ENCODE data around the gene HPGD.
"Not testable (repeated sequence)": the region's sequence is repeated elsewhere in the genome, so short reads cannot be mapped to it uniquely, and the experiment has no call there.

Gene HPGD

DNA sequence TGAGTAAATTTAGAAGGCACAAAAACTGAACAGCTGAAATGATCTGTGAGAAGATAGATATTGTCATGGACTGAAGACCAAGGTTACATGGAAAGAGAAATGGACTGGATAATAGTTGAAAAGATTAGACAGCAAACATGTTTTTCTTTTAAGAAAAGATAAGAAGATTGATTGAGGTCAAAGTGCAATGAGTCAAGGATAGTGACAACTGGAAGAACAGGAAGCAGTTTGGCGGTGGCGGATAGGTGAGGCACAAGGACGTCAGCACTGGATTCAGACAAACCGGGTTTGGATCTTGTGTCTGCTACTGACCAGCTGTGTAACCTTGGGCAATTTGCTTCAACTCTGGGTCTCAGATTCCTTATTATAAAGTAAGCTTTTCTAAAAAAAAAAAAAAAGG is 2.0 kb upstream of the HPGD start:
- no peak for ATAC-seq

DNA sequence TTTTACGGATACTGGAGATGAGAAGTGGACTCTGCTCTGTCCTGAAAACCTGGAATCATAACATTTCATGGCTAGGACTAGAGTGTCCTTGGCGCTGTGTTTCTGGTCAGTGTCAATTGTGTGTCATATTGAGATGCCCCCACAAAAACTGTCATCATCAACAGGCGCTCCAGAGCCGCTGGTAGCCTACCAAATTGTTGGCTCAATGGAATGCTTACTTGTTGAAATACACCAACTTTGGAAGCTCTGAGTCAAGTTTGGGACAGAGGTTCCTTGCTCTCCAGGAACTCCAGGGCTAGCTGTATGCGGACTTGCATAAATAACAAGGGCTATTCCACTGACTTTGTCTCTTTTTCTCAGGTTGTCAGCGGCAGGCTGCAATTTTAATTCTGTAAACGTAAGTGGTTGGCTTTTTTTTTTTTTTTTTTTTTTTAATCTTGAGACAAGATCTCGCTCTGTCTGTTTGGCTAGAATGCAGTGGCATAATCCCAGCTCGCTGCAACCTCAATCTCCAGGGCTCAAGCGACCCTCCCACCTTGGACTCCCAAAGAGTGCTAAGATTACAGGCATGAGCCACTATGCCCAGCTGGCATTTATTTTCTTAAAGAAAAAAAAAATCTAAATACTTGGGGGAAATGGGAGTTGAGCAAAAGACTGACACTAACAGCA is 871 bp upstream of the HPGD start:
- no peak for ATAC-seq

DNA sequence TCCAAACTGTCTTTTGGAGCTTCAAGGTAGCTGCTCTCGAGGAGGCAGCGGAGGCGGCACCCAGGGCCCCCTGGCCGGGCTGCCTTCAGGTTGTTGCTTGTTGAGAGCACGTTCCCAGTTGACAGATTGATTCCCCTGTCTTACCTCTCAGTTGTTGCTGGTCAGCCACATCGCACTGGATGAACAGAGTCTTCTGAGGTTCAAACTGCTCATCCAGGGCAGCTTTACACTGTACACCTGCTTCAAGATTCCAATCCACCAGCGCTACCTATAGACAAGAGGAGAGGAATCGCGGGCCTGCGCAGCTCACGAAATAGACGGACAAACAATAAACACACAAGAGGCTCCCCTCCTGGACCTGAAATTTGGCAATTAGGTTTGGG is 497 bp downstream of the HPGD start:
- peak in 1 of 2 donors; percentile 5 for ATAC-seq

DNA sequence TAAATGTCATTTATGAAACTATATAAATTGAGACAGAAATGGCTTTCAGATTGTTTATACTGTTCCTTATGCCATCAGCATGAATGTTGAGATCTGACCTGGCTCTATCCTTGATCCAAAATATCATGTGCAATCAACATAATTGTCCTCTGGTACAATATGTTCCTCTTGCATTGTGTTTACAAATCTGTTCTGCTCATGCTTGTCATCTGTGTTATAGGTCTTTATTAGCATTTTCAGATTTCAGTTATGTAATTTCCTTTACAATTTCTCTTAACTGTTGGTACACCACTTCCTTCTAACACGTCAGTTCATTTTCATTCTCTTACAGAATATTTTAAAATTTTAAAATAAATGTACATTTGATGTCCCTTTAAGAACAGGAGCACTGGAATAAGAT is 1.6 kb downstream of the HPGD start:
- no peak for ATAC-seq

DNA sequence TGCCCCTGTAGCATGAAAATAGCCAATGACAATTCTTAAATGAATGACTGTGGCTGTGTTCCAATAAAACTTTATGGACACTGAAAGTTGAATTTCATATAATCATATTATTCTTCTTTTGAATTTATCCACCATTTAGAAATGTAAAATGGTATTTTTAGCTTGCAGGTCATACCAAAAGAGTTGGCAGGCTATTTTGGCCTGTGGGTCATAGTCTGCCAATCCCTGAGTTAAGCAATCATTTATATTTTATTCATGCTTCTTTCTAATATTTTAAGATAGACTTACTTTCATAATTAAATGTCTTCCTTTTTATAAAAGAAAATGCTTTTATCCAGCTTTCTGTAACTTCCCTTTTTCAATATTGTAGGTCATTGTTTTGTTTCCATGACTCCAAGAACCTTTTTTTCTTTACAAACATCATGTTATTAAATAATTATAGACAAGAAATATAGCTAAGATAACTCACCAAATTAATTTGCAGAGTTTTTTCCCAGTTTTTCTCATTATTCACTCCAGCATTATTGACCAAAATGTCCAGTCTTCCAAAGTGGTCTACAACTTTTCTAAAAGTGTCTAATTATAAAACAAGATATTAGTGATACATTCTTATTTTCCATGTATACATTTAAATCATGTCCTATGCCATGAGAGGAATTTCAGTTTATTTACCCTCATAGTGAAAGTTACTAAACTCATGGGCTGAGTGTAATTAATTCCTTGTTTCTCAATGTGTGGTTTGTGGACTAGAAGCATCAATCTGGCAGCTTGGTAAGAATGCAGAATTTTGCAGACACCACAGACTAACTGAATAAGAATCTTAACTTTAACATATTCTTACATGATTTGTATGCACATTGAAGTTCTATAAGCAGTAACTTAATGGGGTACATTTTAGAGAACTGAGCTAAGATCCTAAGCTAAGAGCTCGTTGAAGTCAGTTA is 4.5 kb downstream of the HPGD start:
- no peak for ATAC-seq

DNA sequence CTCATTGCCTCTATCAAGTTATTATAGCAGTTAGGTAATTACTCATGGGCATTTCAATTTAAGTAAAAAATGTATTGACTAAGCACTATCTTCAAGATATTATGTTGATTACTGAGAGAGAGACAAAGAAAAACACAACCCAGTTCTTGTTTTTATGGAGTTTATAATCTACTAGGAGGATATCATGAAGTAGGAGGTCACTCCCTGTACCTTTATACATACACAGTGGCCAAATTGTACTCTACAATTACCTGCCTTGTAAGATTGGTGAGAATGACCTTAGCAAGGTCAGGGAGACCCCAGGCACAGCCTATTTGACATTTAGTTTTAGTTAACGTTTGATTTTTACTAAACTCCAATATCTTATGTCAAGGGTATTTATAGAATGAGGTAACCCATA is 5.5 kb downstream of the HPGD start:
- no peak for ATAC-seq

DNA sequence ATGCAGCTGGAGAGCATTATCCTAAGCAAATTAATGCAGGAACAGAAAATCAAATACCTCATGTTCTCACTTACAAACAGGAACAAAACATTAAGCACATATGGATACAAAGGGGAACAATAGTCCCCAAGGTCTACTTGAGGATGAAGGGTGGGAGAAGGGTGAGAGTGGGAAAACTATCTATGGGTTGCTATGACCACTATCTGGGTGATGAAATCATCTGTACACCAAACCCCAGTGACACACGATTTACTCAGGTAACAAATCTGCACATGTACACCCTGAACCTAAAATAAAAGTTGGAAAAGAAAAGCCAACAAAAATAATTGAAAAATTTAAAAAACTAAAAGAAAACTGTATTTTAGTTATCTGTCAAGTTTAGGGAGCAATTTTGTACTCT is 5.9 kb downstream of the HPGD start:
- ATAC-seq = no peak

DNA sequence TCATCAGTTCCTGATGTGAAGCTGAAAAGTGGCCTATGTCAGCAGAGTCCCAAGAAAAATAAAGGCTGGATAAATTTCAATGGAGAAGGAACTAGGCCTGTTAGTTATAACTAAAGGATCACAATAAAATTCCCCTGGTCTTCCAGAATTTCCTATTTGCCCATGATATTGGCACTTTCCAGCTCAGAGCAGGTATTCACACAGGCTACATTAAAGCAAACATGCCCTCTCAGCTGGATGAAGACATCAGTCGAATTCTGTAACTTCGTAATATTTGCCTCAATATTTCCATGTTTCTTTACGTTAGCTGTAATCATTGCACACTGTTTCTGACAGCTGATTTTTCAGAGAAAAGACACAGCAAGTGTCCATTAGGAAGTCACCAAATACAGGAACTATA is 9.5 kb downstream of the HPGD start:
- no peak for ATAC-seq

DNA sequence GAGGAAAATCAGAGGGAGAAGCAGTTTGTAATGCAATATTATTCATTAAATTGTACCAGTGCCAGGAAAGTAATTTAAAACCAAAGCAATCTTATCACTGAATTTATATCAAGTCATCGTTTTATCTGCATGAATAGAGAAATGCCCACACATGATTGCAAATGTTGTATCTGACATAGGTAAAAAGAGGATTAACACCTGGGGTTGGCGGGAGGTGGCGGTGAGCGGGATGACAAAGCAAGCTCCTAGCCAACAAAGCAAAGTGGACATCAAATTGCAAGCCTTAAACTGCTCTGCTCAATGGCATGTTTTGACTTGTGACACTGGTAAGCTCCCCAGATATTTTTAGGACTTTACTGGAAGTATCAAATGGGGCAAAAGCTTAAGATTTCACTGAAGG is 16.4 kb downstream of the HPGD start:
- ATAC-seq = no peak

DNA sequence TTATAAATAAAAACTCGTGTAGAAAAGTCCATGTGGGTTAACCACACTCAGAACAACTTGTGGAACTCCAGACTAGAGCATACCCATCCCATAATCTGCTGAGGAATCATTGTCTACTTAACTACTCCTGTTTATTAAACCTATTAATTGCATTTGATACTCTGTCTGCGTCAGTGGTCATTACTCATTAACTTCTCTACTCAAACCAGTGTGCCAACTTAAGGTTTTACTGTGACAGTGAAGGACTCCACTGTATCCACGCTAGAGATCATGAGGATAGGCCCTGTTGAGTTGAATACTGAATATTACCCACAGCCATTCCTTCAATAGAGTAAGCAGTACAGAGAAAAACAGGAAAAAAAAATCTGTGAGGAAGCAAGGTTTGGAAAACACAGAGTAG is 17.3 kb downstream of the HPGD start:
- ATAC-seq = no peak

DNA sequence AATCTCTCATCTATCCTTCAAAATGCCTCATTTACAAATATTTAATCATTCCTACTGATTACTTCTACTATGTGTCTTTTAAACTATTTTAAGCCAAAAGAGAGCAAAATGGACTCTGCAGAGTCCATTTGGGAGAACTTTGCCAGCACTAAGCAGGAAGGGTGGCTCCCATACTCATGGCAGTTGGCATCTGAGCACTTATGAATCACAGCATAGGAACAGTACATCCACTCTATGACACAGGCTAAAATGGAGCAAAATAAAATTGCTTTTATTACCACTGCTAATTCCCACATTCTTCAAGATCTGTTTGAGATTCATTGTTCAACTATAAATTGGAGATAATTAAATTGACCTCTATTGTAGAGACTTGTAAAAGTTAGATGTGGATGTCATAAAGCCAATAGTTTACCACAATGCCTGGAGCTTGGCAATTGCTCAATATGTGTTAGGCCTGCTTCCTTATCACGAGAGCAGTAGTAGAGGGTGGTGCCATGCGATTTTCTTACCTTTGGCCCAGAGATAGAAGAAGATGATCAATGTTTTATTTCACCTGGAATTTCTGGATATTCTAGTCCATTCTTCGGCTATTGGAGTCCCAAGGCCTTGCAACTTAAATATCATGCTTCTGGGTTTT is 19.1 kb downstream of the HPGD start:
- no peak for ATAC-seq

DNA sequence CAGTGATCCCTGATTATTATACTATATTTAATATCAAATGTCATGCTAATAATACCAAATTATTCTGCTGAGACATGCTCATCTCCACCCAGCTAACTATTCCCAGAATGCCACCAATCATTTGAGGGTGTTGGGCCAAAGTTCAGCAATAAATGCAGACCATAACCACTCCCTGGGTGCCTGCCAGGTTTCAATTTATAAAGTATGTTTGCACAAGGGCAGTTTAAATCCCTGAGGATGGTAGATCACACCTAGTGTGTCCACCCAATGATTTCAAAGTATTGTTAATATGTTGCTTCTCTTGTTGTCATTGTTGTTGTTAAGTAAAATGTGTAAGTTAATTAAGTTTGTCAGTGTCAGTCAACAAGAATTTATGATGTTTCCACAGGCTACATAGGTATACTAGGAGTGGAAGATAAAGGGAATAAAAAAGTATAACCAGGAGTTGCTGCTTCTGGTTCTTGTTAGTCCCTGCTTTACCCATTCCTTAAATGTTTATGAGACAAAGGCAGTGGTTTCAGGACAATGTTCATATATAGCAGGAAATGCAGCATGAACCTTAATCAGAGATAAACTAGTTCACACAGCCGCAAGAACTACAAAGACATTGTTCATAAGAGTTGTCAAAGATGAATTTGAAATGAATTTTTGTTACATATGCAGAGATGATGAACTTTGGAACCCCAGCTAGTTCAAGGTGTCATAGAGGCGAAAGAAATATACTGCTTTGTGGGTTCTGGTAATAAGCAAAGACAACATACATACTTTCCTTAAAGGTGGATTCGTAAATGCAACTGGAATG is 25.5 kb downstream of the HPGD start:
- no peak for ATAC-seq

DNA sequence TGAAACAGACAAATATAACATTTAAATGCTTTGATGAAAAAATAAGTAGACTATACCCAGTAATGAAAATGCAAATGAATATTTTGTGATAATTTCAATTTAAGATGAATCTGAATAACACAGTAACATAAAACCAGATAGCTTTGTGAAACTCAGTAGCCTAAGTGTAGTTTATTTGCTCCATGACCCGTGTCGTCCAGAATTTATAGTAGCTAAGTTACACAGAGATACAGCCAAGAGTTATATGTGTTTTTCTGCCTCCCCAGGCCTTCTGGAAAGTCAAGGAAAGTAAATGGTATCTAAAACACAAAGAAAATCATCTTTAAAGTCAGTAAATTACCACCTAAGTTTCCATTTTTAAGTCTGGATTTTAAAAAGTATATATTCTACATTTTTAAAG is 26.7 kb downstream of the HPGD start:
- ATAC-seq = no peak

DNA sequence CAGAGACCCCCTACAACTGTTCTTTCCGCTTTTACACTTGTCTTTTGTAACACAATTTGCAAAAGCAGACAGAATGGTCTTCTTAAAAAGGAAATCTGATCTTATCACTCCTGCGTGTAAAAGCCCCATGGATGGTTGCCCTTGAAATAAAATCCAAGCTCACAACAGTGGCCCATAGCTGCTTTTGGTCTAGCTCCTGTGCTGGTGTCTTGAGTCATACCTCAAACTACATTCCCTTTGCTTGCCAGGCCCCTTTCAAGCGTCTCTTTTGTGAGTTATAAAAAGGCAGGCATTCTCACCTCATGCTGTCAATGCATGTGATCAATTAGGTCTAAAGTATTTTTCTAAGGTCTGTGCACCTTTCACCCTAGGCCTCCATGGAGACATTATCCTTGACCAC is 27.6 kb downstream of the HPGD start:
- ATAC-seq = no peak

DNA sequence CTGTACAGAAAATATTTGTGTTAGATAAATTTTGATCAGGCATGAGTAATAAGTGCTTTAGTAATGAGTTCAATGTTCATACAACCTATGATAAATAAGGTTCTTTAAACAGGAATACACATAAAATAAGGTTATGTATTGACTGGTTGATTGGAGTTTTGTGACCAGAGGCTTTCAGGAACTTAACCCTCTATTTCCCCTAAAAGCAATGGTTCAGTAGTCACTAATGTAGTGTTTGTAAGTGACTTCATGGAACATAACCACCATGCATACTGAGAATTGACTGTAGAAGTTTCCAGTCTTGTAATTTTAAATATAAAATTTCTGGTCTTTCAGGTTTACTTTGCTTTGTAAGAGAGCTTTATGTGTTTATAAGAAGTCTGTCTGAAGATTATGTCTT is 28.1 kb downstream of the HPGD start:
- peak in 1 of 2 donors; percentile 60 for ATAC-seq

DNA sequence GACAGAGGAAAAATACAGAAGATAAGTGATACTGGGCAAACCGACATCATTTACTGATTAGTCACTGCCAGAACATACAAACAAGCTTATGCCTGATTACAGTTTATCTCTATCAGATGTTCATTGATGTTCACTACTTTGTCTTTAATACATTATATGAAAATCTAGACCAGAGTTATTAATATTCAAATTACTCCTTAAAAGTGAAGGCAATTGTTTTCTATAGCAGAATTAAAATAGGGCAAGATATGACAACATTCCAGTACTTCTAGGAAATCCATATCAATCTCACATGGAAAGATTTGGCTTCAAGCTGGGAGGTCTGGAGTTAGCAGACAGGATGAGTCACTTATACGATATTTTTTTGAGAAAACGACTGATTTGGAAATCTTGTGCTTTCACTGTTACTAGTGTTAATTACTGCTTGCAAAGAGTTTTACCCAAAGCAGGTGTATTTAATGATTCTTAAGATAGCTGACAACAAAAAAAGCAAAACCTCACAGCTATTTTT is 31.8 kb downstream of the HPGD start:
- ATAC-seq = no peak

DNA sequence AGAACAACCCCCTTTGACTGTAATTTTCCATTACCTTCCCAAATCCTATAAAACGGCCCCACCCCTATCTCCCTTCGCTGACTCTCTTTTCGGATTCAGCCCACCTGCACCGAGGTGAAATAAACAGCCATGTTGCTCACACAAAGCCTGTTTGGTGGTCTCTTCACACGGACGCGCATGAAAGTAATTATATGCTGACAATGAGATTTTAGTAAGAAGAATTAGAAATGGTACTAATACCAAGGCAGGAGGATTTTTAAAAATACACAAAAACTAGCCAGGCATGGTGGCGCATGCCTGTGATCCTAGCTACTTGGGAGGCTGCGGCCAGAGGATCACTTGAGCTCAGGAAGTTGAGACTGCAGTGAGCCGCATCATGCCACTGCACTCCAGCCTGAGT is 33.9 kb downstream of the HPGD start:
- not testable (repeated sequence) for ATAC-seq

DNA sequence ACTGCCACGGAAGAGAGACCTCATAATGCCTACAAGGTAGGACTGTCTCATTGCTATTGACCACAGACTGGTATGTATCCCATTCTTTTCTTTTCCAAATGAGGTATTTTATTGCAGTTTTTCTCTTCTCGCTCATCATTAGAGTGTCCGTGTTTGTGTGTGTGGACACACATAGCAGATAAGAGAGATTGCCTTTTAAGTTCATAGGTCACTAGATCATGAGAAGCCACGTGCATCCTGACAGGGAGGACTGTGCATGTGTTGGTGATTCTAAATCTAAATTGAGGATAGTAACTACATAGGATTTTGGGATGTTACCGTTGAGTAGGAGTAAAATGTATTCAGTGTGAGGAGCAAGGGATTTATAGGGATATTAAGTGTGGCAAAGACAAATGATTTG is 37.3 kb downstream of the HPGD start:
- ATAC-seq = no peak

DNA sequence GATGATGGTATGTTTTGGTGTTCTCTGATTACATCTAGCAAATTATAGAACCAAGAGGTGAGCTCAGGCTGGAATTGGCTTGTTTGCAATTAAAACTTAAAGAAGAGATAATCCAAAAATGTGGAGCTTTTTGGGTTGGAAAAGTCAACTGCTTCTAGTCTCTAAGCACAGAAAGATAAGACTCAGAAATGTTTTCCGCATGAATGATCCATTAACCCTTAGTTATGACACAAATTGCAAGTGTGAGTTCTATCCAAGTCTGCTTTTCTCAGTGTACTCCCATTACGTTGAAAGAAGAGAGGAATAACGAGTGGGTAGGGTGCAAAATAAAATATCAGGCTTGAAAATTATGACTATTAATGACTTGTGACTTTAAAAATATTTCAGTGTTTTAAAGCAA is 38.5 kb downstream of the HPGD start:
- no peak for ATAC-seq

DNA sequence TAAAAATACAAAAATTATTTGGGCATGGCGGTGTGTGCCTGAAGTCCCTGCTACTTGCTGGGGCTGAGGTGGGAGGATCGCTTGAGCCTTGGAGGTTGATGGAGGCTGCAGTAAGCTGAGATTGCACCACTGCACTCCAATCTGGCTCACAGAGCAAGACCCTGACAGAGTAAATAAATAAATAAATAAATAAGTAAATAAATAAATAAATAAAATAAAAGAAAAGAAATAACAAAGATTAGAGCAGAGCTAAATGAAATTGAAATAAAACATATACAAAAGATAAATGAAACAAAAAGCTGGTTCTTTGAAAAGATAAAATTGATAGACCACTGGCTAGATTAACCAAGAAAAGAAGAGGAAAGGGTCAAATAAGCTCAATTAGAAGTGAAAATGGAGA is 43.1 kb downstream of the HPGD start:
- ATAC-seq = no peak

DNA sequence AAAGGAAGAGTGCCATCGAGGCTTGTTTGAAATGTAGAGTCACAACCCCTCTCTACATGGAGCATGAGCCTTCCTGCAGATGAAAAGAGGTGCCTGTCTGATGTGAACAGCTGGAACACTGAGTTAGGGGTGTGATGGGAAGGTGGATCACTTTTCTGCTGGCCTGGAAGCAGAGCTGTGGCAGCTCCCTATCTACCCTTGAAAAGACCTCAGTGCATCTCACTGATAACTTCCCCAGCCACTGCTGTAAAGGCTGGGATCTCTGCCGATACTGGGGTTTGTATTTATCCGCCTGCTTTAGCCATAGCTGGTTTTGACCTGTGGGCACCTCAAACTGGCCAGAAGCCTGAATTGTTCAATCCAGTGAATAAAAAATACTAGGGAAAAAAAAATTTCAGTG is 46.8 kb downstream of the HPGD start:
- ATAC-seq = no peak

DNA sequence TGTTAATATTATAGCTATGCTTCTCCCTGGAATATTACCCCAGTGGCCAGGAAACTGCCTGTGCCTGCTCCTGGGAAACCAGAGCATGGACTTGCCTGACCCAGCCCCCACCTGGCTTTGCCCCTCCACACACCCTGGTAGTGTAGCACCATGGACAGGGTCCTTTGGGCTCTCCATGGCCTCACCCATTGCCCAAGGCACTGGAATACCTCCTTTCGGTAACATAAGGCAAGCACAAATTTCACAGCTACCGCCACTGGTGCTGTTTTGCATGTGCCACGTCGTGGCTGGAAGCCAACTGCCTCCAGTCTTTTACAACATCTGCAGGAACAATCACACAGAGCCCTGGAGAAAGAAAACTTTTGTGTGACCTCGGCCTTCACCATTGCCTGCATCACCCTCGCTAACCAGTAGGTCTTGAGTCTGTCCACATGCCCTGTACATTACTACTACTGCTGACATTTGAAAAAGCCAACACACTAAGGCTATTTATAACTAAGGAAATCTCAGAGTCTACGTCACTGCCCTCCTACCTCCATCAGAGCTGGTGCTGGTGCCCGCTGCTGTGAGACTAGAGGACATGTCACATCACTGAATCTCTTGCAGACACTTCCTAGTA is 47.7 kb downstream of the HPGD start:
- ATAC-seq = no peak
